Mesenchymal stem cell (in vitro differentiated cells and primary cell): ENCODE data around the gene CLCNKA.

Source experiments
- DNase-seq: peaks from one replicate; pipeline ENCODE4 v3.0.0-alpha.2; 2013
- H2AFZ ChIP-seq: one replicate; pipeline ENCODE4 v1.6.1; 2013; ENCODE audit warnings: low read depth, mild to moderate bottlenecking, control low read depth, inconsistent platforms, low read length, moderate library complexity
- H2AK5ac ChIP-seq: 2 replicates; pipeline ENCODE4 v1.6.1; 2013; ENCODE audit warnings: low read length, moderate library complexity, mild to moderate bottlenecking, inconsistent platforms; ENCODE audit not compliant: severe bottlenecking
- H2BK120ac ChIP-seq: one replicate; pipeline ENCODE4 v1.6.1; 2013; ENCODE audit warnings: low read depth, mild to moderate bottlenecking, inconsistent platforms, low read length, moderate library complexity
- H2BK12ac ChIP-seq, 2 experiments: one replicate each; pipeline ENCODE4 v1.6.1; 2013; ENCODE audit warnings: inconsistent platforms in 2 of 2, low read length in 2 of 2, mild to moderate bottlenecking in 2 of 2, moderate library complexity in 2 of 2, control low read depth in 1 of 2
- H2BK15ac ChIP-seq: one replicate; pipeline ENCODE4 v1.6.1; 2013; ENCODE audit warnings: mild to moderate bottlenecking, low read depth, inconsistent platforms; ENCODE audit not compliant: poor library complexity, severe bottlenecking
- H2BK5ac ChIP-seq: 2 replicates; pipeline ENCODE4 v1.6.1; 2013; ENCODE audit warnings: low read depth, mild to moderate bottlenecking, low read length, control low read depth, inconsistent platforms; ENCODE audit not compliant: poor library complexity, severe bottlenecking
- H3K14ac ChIP-seq, 2 experiments: one replicate each; pipeline ENCODE4 v1.6.1; 2013; ENCODE audit warnings: inconsistent platforms in 2 of 2, low read length in 2 of 2, control low read depth in 1 of 2, mild to moderate bottlenecking in 1 of 2, moderate library complexity in 1 of 2
- H3K18ac ChIP-seq, 2 experiments: one replicate each; pipeline ENCODE4 v1.6.1; 2013; ENCODE audit warnings: inconsistent platforms in 2 of 2, low read length in 2 of 2, control low read depth in 1 of 2, low read depth in 1 of 2, mild to moderate bottlenecking in 1 of 2
- H3K23ac ChIP-seq, 2 experiments: one replicate each; pipeline ENCODE4 v1.6.1; 2013; ENCODE audit warnings: inconsistent platforms in 2 of 2, low read length in 2 of 2, mild to moderate bottlenecking in 2 of 2, moderate library complexity in 2 of 2, control low read depth in 1 of 2
- H3K27ac ChIP-seq: 2 replicates; pipeline ENCODE4 v1.5.1; 2013; ENCODE audit warnings: mild to moderate bottlenecking, moderate library complexity, low read length, control low read depth, inconsistent platforms; ENCODE audit not compliant: poor library complexity, severe bottlenecking
- H3K27me3 ChIP-seq, 2 experiments: 2 replicates each; pipeline versions ENCODE4 v1.6.1 to v1.7.0; 2013; ENCODE audit warnings: low read length in 2 of 2, mild to moderate bottlenecking in 2 of 2, moderate library complexity in 2 of 2, control low read depth in 1 of 2, inconsistent platforms in 1 of 2; ENCODE audit not compliant: control insufficient read depth in 1 of 2, insufficient read depth in 1 of 2
- H3K36me3 ChIP-seq, 2 experiments: 2 replicates each; pipeline versions ENCODE4 v1.6.1 to v1.7.0; 2013; ENCODE audit warnings: low read length in 2 of 2, control low read depth in 1 of 2, inconsistent platforms in 1 of 2, low read depth in 1 of 2, mild to moderate bottlenecking in 1 of 2; ENCODE audit not compliant: insufficient read depth in 2 of 2, control insufficient read depth in 1 of 2
- H3K4ac ChIP-seq, 2 experiments: one replicate each; pipeline ENCODE4 v1.6.1; 2013; ENCODE audit warnings: inconsistent platforms in 2 of 2, low read length in 2 of 2, mild to moderate bottlenecking in 2 of 2, moderate library complexity in 2 of 2, control low read depth in 1 of 2, low read depth in 1 of 2
- H3K4me1 ChIP-seq: 2 replicates; pipeline ENCODE4 v1.6.1; 2013; ENCODE audit warnings: low read depth, low read length, control low read depth; ENCODE audit not compliant: control insufficient read depth, insufficient read depth
- H3K4me2 ChIP-seq: 2 replicates; pipeline ENCODE4 v1.6.1; 2013; ENCODE audit warnings: low read length, mild to moderate bottlenecking, inconsistent platforms; ENCODE audit not compliant: poor library complexity, severe bottlenecking
- H3K4me3 ChIP-seq, 2 experiments: 2 replicates each; pipeline versions ENCODE4 v1.5.1 to v1.7.0; 2013; ENCODE audit warnings: low read length in 2 of 2, mild to moderate bottlenecking in 2 of 2, control low read depth in 1 of 2, low read depth in 1 of 2; ENCODE audit not compliant: insufficient read depth in 1 of 2
- H3K79me1 ChIP-seq: replicated peaks from 2 replicates; pipeline ENCODE4 v1.6.1; 2013; ENCODE audit warnings: mild to moderate bottlenecking, control low read depth, low read length, inconsistent platforms; ENCODE audit not compliant: poor library complexity, severe bottlenecking
- H3K9ac ChIP-seq: 2 replicates; pipeline ENCODE4 v1.7.0; 2013; ENCODE audit warnings: mild to moderate bottlenecking, low read length, moderate library complexity
- H3K9me3 ChIP-seq: 2 replicates; pipeline ENCODE4 v1.7.0; 2013; ENCODE audit warnings: mild to moderate bottlenecking, low read length; ENCODE audit not compliant: control insufficient read depth
- H4K8ac ChIP-seq: one replicate; pipeline ENCODE4 v1.6.1; 2013; ENCODE audit warnings: inconsistent platforms, mild to moderate bottlenecking, low read length, moderate library complexity
- H4K91ac ChIP-seq: one replicate; pipeline ENCODE4 v1.6.1; 2013; ENCODE audit warnings: mild to moderate bottlenecking, low read length, inconsistent platforms
- WGBS: methylation state at CpG from one replicate; pipeline ENCODE4 v1.1.7; 2013; ENCODE audit warnings: mixed read lengths; 5-methylcytosine and 5-hydroxymethylcytosine counted together

Gene CLCNKA

DNA sequence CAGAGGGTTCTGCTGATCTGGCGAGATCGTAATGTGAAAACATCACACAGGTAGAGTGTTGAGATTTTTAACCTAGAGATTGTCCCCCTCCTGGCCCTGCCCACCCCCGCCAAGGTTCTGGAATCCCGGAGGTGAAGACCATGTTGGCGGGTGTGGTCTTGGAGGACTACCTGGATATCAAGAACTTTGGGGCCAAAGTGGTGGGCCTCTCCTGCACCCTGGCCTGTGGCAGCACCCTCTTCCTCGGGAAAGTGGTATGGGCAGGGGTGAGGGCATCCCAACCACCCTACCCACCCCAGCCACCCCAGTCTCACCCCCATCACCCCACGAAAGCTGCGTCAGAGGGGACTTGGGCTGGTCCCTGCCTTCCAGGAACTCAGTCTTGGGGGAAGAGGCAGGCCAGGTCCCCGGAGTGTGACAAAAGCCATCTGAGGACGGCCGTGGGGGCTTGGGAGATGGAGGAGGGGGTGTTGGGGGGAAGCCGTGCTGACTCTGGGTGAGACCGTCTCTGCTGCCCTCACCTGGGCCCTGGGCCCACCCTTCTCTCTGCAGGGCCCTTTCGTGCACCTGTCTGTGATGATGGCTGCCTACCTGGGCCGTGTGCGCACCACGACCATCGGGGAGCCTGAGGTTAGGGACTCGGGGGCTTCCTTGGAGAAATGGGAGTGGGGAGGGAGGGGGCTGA is 26.1 kb downstream of the CLCNKA start:
- Histone ChIP-seq H2BK12ac (no peak overlapping the region), H3K18ac (peak overlapping the region in 1 of 2 experiments; percentile 18), H3K4me2 (no peak overlapping the region), H2BK5ac (no peak overlapping the region), H3K27ac (no peak overlapping the region), H3K36me3 (no peaks in the 10 kb centered on the region), H3K4me3 (no peak overlapping the region), H3K9ac (no peak overlapping the region), H2BK120ac (no peak overlapping the region), H3K9me3 (no peaks in the 10 kb centered on the region), H3K4ac (no peak overlapping the region), H4K91ac (peak overlapping the region; percentile 43), H2BK15ac (no peak overlapping the region), H2AFZ (no peak overlapping the region), H4K8ac (no peak overlapping the region), H3K14ac (no peak overlapping the region), H3K23ac (no peak overlapping the region), H2AK5ac (no peak overlapping the region), H3K4me1 (peaks cover 12% of the 10 kb centered on the region), H3K79me1 (no peaks in the 10 kb centered on the region), H3K27me3 (peaks cover 0 to 26% of the 10 kb centered on the region in 2 experiments)
- WGBS = 85% methylated on average over 7 of the region's 19 CpGs
- no peak for DNase-seq

DNA sequence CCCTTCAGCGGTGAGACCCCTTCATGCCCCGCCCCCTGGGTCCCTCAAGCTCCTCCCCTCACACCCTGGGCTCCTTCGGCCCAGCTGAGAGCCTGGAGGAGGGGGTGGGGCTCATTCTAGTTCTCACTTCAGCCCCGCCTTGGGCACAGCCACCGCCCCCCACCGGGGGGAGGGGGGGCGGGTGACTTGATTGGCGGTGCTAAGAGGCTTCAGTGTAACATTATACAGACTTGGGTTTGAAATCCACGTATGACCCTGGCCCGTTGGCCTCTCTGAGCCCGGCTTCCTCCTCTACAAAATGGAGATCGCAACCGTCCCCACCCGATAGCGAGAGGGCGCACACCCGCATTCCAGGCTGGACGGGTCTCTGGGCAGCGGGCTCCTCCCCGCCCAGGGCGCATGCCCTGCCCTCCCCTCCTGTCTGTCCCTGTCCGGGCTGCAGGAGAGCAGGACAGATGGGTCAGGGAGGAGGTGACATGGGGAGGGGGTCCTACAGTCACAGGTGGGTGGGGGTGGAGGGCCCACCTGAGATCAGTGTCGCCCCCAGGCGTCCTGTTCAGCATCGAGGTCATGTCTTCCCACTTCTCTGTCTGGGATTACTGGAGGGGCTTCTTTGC is 26.8 kb downstream of the CLCNKA start:
- Histone ChIP-seq H2AFZ (no peak overlapping the region), H3K14ac (peak overlapping the region in 1 of 2 experiments; percentile 13), H3K4me1 (peaks cover 12% of the 10 kb centered on the region), H3K23ac (no peak overlapping the region), H3K4me2 (peak overlapping the region; percentile 55), H2AK5ac (no peak overlapping the region), H3K9ac (peak overlapping the region; percentile 65), H4K8ac (peak overlapping the region; percentile 97), H3K27me3 (peaks cover 0 to 26% of the 10 kb centered on the region in 2 experiments), H3K9me3 (no peaks in the 10 kb centered on the region), H3K27ac (no peak overlapping the region), H4K91ac (peak overlapping the region; percentile 94), H2BK12ac (peak overlapping the region in 1 of 2 experiments; percentile 21), H3K79me1 (no peaks in the 10 kb centered on the region), H3K4ac (peak overlapping the region in 1 of 2 experiments; percentile 6), H2BK15ac (no peak overlapping the region), H2BK120ac (peak overlapping the region; percentile 73), H3K18ac (peak overlapping the region; percentile 23 to 70), H3K36me3 (no peaks in the 10 kb centered on the region), H3K4me3 (peak overlapping the region; percentile 47 to 66), H2BK5ac (no peak overlapping the region)
- DNase-seq = peak; percentile 62
- 8% methylated on average over 21 of the region's 25 CpGs for WGBS

DNA sequence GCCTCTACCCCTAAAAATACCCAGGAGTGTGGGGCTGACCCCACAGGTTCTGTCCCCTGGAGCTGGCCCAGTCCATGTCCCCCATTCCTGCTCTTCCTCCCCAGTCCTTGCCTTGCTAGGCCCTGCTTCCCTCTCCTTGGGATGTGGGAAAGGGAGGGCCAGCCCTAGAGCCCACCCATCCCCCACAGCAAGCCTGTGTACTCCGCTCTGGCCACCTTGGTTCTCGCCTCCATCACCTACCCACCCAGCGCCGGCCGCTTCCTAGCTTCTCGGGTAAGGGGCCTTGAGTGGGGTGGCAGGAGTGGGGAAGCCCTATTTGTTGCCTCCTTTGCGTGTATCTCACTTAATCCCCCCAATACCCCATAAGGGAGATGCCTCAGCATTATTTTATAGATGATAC is 28.5 kb downstream of the CLCNKA start:
- Histone ChIP-seq H2BK5ac (no peak overlapping the region), H4K8ac (peak overlapping the region; percentile 13), H3K4me1 (peaks cover 12% of the 10 kb centered on the region), H2AK5ac (no peak overlapping the region), H3K23ac (no peak overlapping the region), H3K9ac (no peak overlapping the region), H3K36me3 (no peaks in the 10 kb centered on the region), H3K4ac (peak overlapping the region in 1 of 2 experiments; percentile 64), H3K4me3 (no peak overlapping the region), H4K91ac (peak overlapping the region; percentile 39), H3K27me3 (peaks cover 0 to 26% of the 10 kb centered on the region in 2 experiments), H2BK120ac (no peak overlapping the region), H3K14ac (no peak overlapping the region), H3K18ac (no peak overlapping the region), H3K27ac (no peak overlapping the region), H2BK12ac (no peak overlapping the region), H3K79me1 (no peaks in the 10 kb centered on the region), H2AFZ (no peak overlapping the region), H2BK15ac (no peak overlapping the region), H3K9me3 (no peaks in the 10 kb centered on the region), H3K4me2 (no peak overlapping the region)
- DNase-seq = no peak
- WGBS = no CpG with 5 or more reads among the region's 7 CpGs

DNA sequence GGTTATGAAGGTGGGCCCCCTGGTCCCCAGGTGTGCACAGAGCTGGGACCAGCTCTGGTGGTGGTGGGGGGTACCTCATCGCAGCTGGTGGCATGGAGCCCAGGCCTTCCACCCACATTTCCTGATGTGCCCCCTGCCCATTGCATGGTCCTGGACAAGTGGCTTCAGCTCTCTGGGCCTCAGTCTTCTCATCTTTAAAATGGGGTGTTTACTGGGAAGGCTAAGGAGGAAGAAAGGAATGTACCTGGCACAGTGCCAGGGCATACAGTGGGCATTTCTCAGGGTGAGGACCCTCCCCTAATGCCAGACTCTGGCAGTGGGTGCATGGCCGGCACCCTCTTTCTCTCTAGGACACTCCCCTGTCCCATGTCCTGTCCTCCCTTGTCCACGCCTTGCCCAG is 29.2 kb downstream of the CLCNKA start:
- no peaks in the 10 kb centered on the region for H3K79me1 ChIP-seq
- H3K9ac ChIP-seq = no peak overlapping the region
- no peak overlapping the region for H4K8ac ChIP-seq
- no peak overlapping the region for H2BK120ac ChIP-seq
- H3K36me3 ChIP-seq = no peaks in the 10 kb centered on the region
- no peak overlapping the region for H2AK5ac ChIP-seq
- H3K27ac ChIP-seq = no peak overlapping the region
- DNase-seq = no peak
- H3K27me3 ChIP-seq = peaks cover 0 to 26% of the 10 kb centered on the region in 2 experiments
- H2BK15ac ChIP-seq = no peak overlapping the region
- peaks cover 14% of the 10 kb centered on the region for H3K4me1 ChIP-seq
- H2BK12ac ChIP-seq = no peak overlapping the region
- no peak overlapping the region for H4K91ac ChIP-seq
- no peak overlapping the region for H3K4ac ChIP-seq
- H3K4me2 ChIP-seq = no peak overlapping the region
- no peak overlapping the region for H2BK5ac ChIP-seq
- no peak overlapping the region for H3K18ac ChIP-seq
- no peak overlapping the region for H2AFZ ChIP-seq
- H3K9me3 ChIP-seq = no peaks in the 10 kb centered on the region
- H3K4me3 ChIP-seq = no peak overlapping the region
- no peak overlapping the region for H3K14ac ChIP-seq
- WGBS = 93% methylated on average over 3 of the region's 3 CpGs
- no peak overlapping the region for H3K23ac ChIP-seq
